HepG2 (cell line): ENCODE data around the gene ZNF33A. TPM values are rescaled to one million over a fixed set of nuclear protein-coding genes. Genes with fewer than 3 reads are reported as not detected.
A peak's percentile ranks its signal among the peaks of the same experiment; 100 is the strongest.

Source experiments
- FIP1L1 ChIP-seq: fragments of 200-400 bp; formaldehyde crosslinking; IDR thresholded peaks from 2 replicates; pipeline ENCODE4 v1.6.1; 2018; ENCODE audit warnings: low read depth, mild to moderate bottlenecking, low read length, moderate library complexity, borderline replicate concordance; ENCODE audit not compliant: insufficient read depth
- HBP1 ChIP-seq: IDR thresholded peaks from 2 replicates; pipeline ENCODE4 v1.6.1; 2016; ENCODE audit warnings: low read depth, control low read depth
- HOXA5 ChIP-seq: sonication (generic); formaldehyde crosslinking; IDR thresholded peaks from 2 replicates; pipeline ENCODE4 v1.4.0; 2020; ENCODE audit warnings: missing genetic modification reagents
- JARID2 ChIP-seq: sonication (generic); formaldehyde crosslinking; IDR thresholded peaks from 2 replicates; pipeline ENCODE4 v1.8.1; 2023; ENCODE audit warnings: missing genetic modification reagents, inconsistent platforms; ENCODE audit not compliant: insufficient replicate concordance
- KIAA2018 ChIP-seq: sonication (generic); formaldehyde crosslinking; IDR thresholded peaks from 2 replicates; pipeline ENCODE4 v1.5.0; 2020; ENCODE audit warnings: mild to moderate bottlenecking, missing genetic modification reagents, borderline replicate concordance
- MAZ ChIP-seq, 2 experiments: sonication (generic) in 1 of 2; formaldehyde crosslinking in 1 of 2; IDR thresholded peaks; 2 replicates each; pipeline versions ENCODE4 v1.5.0 to v1.6.1; 2012 to 2020; ENCODE audit warnings: low read depth in 2 of 2, mild to moderate bottlenecking in 2 of 2, borderline replicate concordance in 1 of 2, improper control_type of control experiment in 1 of 2, low read length in 1 of 2, missing genetic modification reagents in 1 of 2, moderate library complexity in 1 of 2
- MXD1 ChIP-seq: sonication (generic); formaldehyde crosslinking; IDR thresholded peaks from 2 replicates; pipeline ENCODE4 v1.4.0; 2020; ENCODE audit warnings: mild to moderate bottlenecking, missing genetic modification reagents
- THYN1 ChIP-seq: sonication (generic); formaldehyde crosslinking; IDR thresholded peaks from 2 replicates; pipeline ENCODE4 v1.8.1; 2023; ENCODE audit warnings: low read depth, mild to moderate bottlenecking, moderate library complexity, missing genetic modification reagents, borderline replicate concordance
- TIGD3 ChIP-seq: sonication (generic); formaldehyde crosslinking; IDR thresholded peaks from 2 replicates; pipeline ENCODE4 v1.5.1; 2020; ENCODE audit warnings: mild to moderate bottlenecking, missing genetic modification reagents, borderline replicate concordance
- ZNF17 ChIP-seq: sonication (generic); formaldehyde crosslinking; IDR thresholded peaks from 2 replicates; pipeline ENCODE4 v1.5.0; 2020; ENCODE audit warnings: mild to moderate bottlenecking, missing genetic modification reagents
- ZNF280D ChIP-seq: sonication (generic); formaldehyde crosslinking; IDR thresholded peaks from 2 replicates; pipeline ENCODE4 v1.5.1; 2020; ENCODE audit warnings: mild to moderate bottlenecking, missing genetic modification reagents
- polyA plus RNA-seq, 8 experiments: library from polyadenylated mRNA; depleted of rRNA in 3 of 8; stranded (reverse) in 7 of 8; unstranded in 1 of 8; fragments of >200 nt; fragmentation: Illumina TruSeq in 4 of 8; extraction: Trizol in 4 of 8; gene quantifications; 2 replicates each; pipeline versions ENCODE4 v1.2.1 to v1.2.3, GENCODE V29; 2011 to 2016; ENCODE audit warnings: low read depth in 4 of 8, missing spikeins in 1 of 8, mixed read lengths in 1 of 8; ENCODE audit not compliant: insufficient read depth in 1 of 8
- total RNA-seq, 5 experiments: library from RNA; depleted of rRNA; stranded (reverse); fragments of >200 nt; fragmentation: Illumina TruSeq; extraction: Trizol; gene quantifications; 2 replicates each; pipeline ENCODE4 v1.2.3, GENCODE V29; 2016; ENCODE audit warnings: low read depth in 1 of 5

ZNF33A gene
- total and polyA plus RNA-seq, 2 of the 13 experiments (the other 11 are each of a cell fraction or from before 2014, with no cell fraction given), result 13.1 to 22.5 TPM

GRCh38 chr10:38010119-38010903 is at the start of gene ZNF33A (continued):
- TF ChIP-seq HBP1 (CRISPR knock-in tag) (peak; percentile 31; the same call in 1 of the 2 replicates), JARID2 (CRISPR knock-in tag) (no peak), KIAA2018 (CRISPR knock-in tag) (no peak), MXD1 (CRISPR knock-in tag) (no peak; the same call in 1 of the 2 replicates), TIGD3 (CRISPR knock-in tag) (no peak), THYN1 (no peak), ZNF280D (CRISPR knock-in tag) (0 out of 2 replicates have a peak, but pooled peaks have one; percentile 13), ZNF17 (CRISPR knock-in tag) (no peak), HOXA5 (CRISPR knock-in tag) (peak; percentile 72; the same call in 1 of the 2 replicates), MAZ (IDR thresholded peaks at IDR 0.05; ENCODE audit: borderline replicate concordance, low read depth, low read length) (no peak), MAZ (CRISPR knock-in tag; IDR thresholded peaks at IDR 0.05; ENCODE audit: low read depth) (peak; percentile 25; the same call in 1 of the 2 replicates), FIP1L1 (no peak)
